Measurements from ENCODE around the gene PFDN2. TPM values are rescaled to one million over a fixed set of nuclear protein-coding genes. Genes with fewer than 3 reads are reported as not detected.
"Not testable (repeated sequence)": the region's sequence is repeated elsewhere in the genome, so short reads cannot be mapped to it uniquely, and the experiment has no call there.

PFDN2 gene
- total RNA-seq, 1 donor, result 27.9 TPM

- Histone ChIP-seq H4K20me1 (ENCODE audit: insufficient read depth, low read length) (no peaks in the 10 kb centered on the region), H3K27me3 (ENCODE audit: insufficient read depth, low read length) (no peaks in the 10 kb centered on the region), H3K36me3 (ENCODE audit: insufficient read depth, low read length) (no peaks in the 10 kb centered on the region), H3K4me3 (ENCODE audit: insufficient read depth, low read length) (no peak within 1 kb of the TSS), H3K9me3 (ENCODE audit: low read depth, low read length) (no peaks in the 10 kb centered on the region), H2AFZ (ENCODE audit: low read length) (peak within 1 kb of the TSS; percentile 29), H3K79me2 (ENCODE audit: insufficient read depth, low read length) (no peaks in the 10 kb centered on the region), H3K4me1 (ENCODE audit: insufficient read depth, low read length) (no peaks in the 10 kb centered on the region), H3K27ac (ENCODE audit: low read depth, low read length) (no peak within 1 kb of the TSS), H3K4me2 (ENCODE audit: insufficient read depth, low read length) (no peak within 1 kb of the TSS)
- no peak for TF ChIP-seq CTCF (IDR thresholded peaks at IDR 0.05; ENCODE audit: extremely low read depth, low read depth, low read length)
- DNase-seq (ENCODE audit: insufficient read length, low spot score, missing footprints), result peak; percentile 62
These were observed 48.0 kb downstream of the PFDN2 start, which contains the start of gene ARHGAP30 for GRCh38 chr1:161069731-161070270. ARHGAP30 (minus strand) TSS chr1:161069891; CDS start chr1:161069624, 267 bp downstream.

DNA sequence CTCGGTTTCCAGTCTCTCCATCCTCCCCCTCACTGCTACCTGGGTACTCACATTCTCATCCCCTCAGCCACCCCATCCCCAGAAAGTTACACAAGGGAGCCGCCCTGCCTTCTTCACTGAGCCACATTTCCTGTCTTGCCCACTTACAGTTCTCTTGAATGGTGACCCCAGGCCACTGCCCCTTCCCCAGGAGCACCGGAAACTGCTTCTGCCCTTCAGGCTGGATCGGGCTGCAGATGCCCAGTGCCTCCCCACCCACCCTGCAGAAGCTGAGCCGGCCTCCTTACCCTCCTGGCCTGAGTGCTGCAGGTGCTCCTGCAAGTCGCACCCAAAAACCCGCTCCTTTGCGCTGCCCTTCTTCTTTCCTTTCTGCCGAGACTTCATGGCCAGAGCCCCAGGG is 48.6 kb downstream of the PFDN2 start:
- TF ChIP-seq CTCF (IDR thresholded peaks at IDR 0.05; ENCODE audit: extremely low read depth, low read depth, low read length), result no peak
- no peaks in the 10 kb centered on the region for H3K79me2 ChIP-seq (ENCODE audit: insufficient read depth, low read length)
- H3K4me1 ChIP-seq (ENCODE audit: insufficient read depth, low read length), result no peaks in the 10 kb centered on the region
- H3K27ac ChIP-seq (ENCODE audit: low read depth, low read length), result no peak overlapping the region
- DNase-seq (ENCODE audit: insufficient read length, low spot score, missing footprints), result no peak
- H3K4me3 ChIP-seq (ENCODE audit: insufficient read depth, low read length), result no peak overlapping the region
- H2AFZ ChIP-seq (ENCODE audit: low read length), result no peak overlapping the region
- H3K4me2 ChIP-seq (ENCODE audit: insufficient read depth, low read length), result no peak overlapping the region
- no peaks in the 10 kb centered on the region for H3K9me3 ChIP-seq (ENCODE audit: low read depth, low read length)
- H4K20me1 ChIP-seq (ENCODE audit: insufficient read depth, low read length), result no peaks in the 10 kb centered on the region
- H3K36me3 ChIP-seq (ENCODE audit: insufficient read depth, low read length), result no peaks in the 10 kb centered on the region
- peaks cover 3% of the 10 kb centered on the region for H3K27me3 ChIP-seq (ENCODE audit: insufficient read depth, low read length)

- Histone ChIP-seq H3K36me3 (ENCODE audit: insufficient read depth, low read length) (no peaks in the 10 kb centered on the region), H3K9me3 (ENCODE audit: low read depth, low read length) (no peaks in the 10 kb centered on the region), H3K4me1 (ENCODE audit: insufficient read depth, low read length) (no peaks in the 10 kb centered on the region), H3K27me3 (ENCODE audit: insufficient read depth, low read length) (peaks cover 8% of the 10 kb centered on the region), H2AFZ (ENCODE audit: low read length) (peak overlapping the region; percentile 35), H3K27ac (ENCODE audit: low read depth, low read length) (no peak overlapping the region), H3K79me2 (ENCODE audit: insufficient read depth, low read length) (no peaks in the 10 kb centered on the region), H4K20me1 (ENCODE audit: insufficient read depth, low read length) (no peaks in the 10 kb centered on the region), H3K4me2 (ENCODE audit: insufficient read depth, low read length) (no peak overlapping the region), H3K4me3 (ENCODE audit: insufficient read depth, low read length) (no peak overlapping the region)
- DNase-seq (ENCODE audit: insufficient read length, low spot score, missing footprints), result peak; percentile 66
- TF ChIP-seq CTCF (IDR thresholded peaks at IDR 0.05; ENCODE audit: extremely low read depth, low read depth, low read length), result no peak
These were observed 49.3 kb downstream of the PFDN2 start for GRCh38 chr1:161068306-161069234.

DNA sequence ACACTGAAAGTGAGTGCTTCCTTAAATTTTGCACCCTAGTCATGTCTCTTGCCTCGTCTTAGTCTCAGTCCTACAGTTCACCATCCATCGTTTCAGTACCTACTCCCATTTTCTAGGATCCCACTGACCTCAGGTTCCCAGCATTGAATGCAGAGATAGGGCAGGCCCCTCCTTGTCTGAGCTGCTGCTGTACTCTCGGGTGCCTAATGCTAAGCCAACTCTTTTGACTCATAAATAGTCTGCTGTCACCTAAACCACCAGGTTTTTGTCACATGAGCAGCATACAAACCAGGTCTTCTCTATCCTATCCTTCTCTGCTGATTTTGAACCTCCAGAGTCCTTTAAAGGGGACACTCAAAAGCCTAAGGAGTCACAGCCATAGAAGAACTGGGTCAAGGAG is 51.1 kb downstream of the PFDN2 start:
- Histone ChIP-seq H3K4me2 (ENCODE audit: insufficient read depth, low read length) (no peak overlapping the region), H3K27me3 (ENCODE audit: insufficient read depth, low read length) (peaks cover 11% of the 10 kb centered on the region), H3K9me3 (ENCODE audit: low read depth, low read length) (no peaks in the 10 kb centered on the region), H3K79me2 (ENCODE audit: insufficient read depth, low read length) (no peaks in the 10 kb centered on the region), H2AFZ (ENCODE audit: low read length) (no peak overlapping the region), H3K4me1 (ENCODE audit: insufficient read depth, low read length) (no peaks in the 10 kb centered on the region), H3K36me3 (ENCODE audit: insufficient read depth, low read length) (no peaks in the 10 kb centered on the region), H3K4me3 (ENCODE audit: insufficient read depth, low read length) (no peak overlapping the region), H3K27ac (ENCODE audit: low read depth, low read length) (no peak overlapping the region), H4K20me1 (ENCODE audit: insufficient read depth, low read length) (no peaks in the 10 kb centered on the region)
- no peak for DNase-seq (ENCODE audit: insufficient read length, low spot score, missing footprints)
- no peak for TF ChIP-seq CTCF (IDR thresholded peaks at IDR 0.05; ENCODE audit: extremely low read depth, low read depth, low read length)

- not testable (repeated sequence) for H3K9me3 ChIP-seq (ENCODE audit: low read depth, low read length); H3K36me3 ChIP-seq (ENCODE audit: insufficient read depth, low read length); H3K79me2 ChIP-seq (ENCODE audit: insufficient read depth, low read length); H3K27ac ChIP-seq (ENCODE audit: low read depth, low read length); DNase-seq (ENCODE audit: insufficient read length, low spot score, missing footprints); H2AFZ ChIP-seq (ENCODE audit: low read length); H3K4me2 ChIP-seq (ENCODE audit: insufficient read depth, low read length); H3K4me3 ChIP-seq (ENCODE audit: insufficient read depth, low read length); H4K20me1 ChIP-seq (ENCODE audit: insufficient read depth, low read length); H3K4me1 ChIP-seq (ENCODE audit: insufficient read depth, low read length)
- peaks cover 11% of the 10 kb centered on the region for H3K27me3 ChIP-seq (ENCODE audit: insufficient read depth, low read length)
These were observed 52.2 kb downstream of the PFDN2 start for GRCh38 chr1:161065681-161066080.

- H3K79me2 ChIP-seq (ENCODE audit: insufficient read depth, low read length); H3K4me1 ChIP-seq (ENCODE audit: insufficient read depth, low read length): not testable (repeated sequence)
These were observed 53.9 kb downstream of the PFDN2 start for GRCh38 chr1:161063936-161064335.

More at GRCh38 chr1:161063936-161064335, 53.9 kb downstream of the PFDN2 start:
- H2AFZ ChIP-seq (ENCODE audit: low read length); H3K27ac ChIP-seq (ENCODE audit: low read depth, low read length); H3K9me3 ChIP-seq (ENCODE audit: low read depth, low read length); DNase-seq (ENCODE audit: insufficient read length, low spot score, missing footprints); H3K4me2 ChIP-seq (ENCODE audit: insufficient read depth, low read length); H3K36me3 ChIP-seq (ENCODE audit: insufficient read depth, low read length); H3K4me3 ChIP-seq (ENCODE audit: insufficient read depth, low read length); H4K20me1 ChIP-seq (ENCODE audit: insufficient read depth, low read length): not testable (repeated sequence)
- peaks cover 11% of the 10 kb centered on the region for H3K27me3 ChIP-seq (ENCODE audit: insufficient read depth, low read length)
